GM23338 (cell line): ENCODE results near the gene GBX1.

Source experiments
- CREB1 ChIP-seq: fragments of 250-450 bp; sonication (Bioruptor Pico); IDR thresholded peaks from 2 replicates; pipeline ENCODE4 v1.5.0; 2020; ENCODE audit warnings: low read depth, mild to moderate bottlenecking, moderate library complexity
- CTCF ChIP-seq, 2 experiments: fragments of 200-600 bp in 1 of 2; sonication (generic) in 1 of 2; conservative IDR thresholded peaks; 2 replicates each; pipeline versions ENCODE4 v1.5.1 to v1.6.1; 2016 to 2017; ENCODE audit warnings: antibody characterized with exemption in 2 of 2, low read depth in 2 of 2, mild to moderate bottlenecking in 2 of 2, moderate library complexity in 1 of 2
- EZH2 ChIP-seq: fragments of 200-600 bp; sonication (generic); IDR thresholded peaks from one replicate; pipeline ENCODE4 v1.8.0; 2017; ENCODE audit warnings: antibody characterized with exemption, mild to moderate bottlenecking, low read depth; ENCODE audit not compliant: unreplicated experiment
- EZH2phosphoT487 ChIP-seq: fragments of 200-600 bp; sonication (generic); IDR thresholded peaks from one replicate; pipeline ENCODE4 v1.8.1; 2018; ENCODE audit warnings: antibody characterized with exemption; ENCODE audit not compliant: unreplicated experiment
- JUNB ChIP-seq: IDR thresholded peaks from one replicate; pipeline ENCODE4 v1.6.1; 2016; ENCODE audit warnings: antibody characterized with exemption; ENCODE audit not compliant: unreplicated experiment
- NANOG ChIP-seq: IDR thresholded peaks from 2 replicates; pipeline ENCODE4 v1.6.1; 2016; ENCODE audit warnings: antibody characterized with exemption, borderline replicate concordance
- POLR2AphosphoS5 ChIP-seq: IDR thresholded peaks from 2 replicates; pipeline ENCODE4 v1.6.1; 2016; ENCODE audit warnings: antibody characterized with exemption, low read depth
- REST ChIP-seq: IDR thresholded peaks from one replicate; pipeline ENCODE4 v1.6.1; 2018; ENCODE audit warnings: antibody characterized with exemption; ENCODE audit not compliant: unreplicated experiment
- STAT1 ChIP-seq: IDR thresholded peaks from one replicate; pipeline ENCODE4 v1.6.1; 2016; ENCODE audit warnings: antibody characterized with exemption; ENCODE audit not compliant: unreplicated experiment
- ZNF114 ChIP-seq: fragments of 250-450 bp; sonication (Bioruptor Pico); IDR thresholded peaks from 2 replicates; pipeline ENCODE4 v1.5.0; 2020; ENCODE audit warnings: mild to moderate bottlenecking, moderate library complexity
- ZNF331 ChIP-seq: fragments of 250-450 bp; sonication (Bioruptor Pico); IDR thresholded peaks from 2 replicates; pipeline ENCODE4 v1.5.0; 2020; ENCODE audit warnings: low read depth, mild to moderate bottlenecking, moderate library complexity
- TF ChIP-seq, protein P1 (sequence below): IDR thresholded peaks from 2 replicates; pipeline ENCODE4 v1.6.1; 2016; ENCODE audit warnings: antibody characterized with exemption
- TF ChIP-seq, protein P2 (sequence below): fragments of 250-450 bp; sonication (Bioruptor Pico); IDR thresholded peaks from 2 replicates; pipeline ENCODE4 v1.5.0; 2020; ENCODE audit warnings: mild to moderate bottlenecking, moderate library complexity

- TF ChIP-seq CTCF (conservative IDR thresholded peaks at IDR 0.05; ENCODE audit: low read depth in 2 of 2): no peak
- TF ChIP-seq EZH2: no peak
- TF ChIP-seq POLR2AphosphoS5: no peak
- TF ChIP-seq JUNB: no peak
- no peak for TF ChIP-seq CREB1 (CRISPR knock-in tag)
- TF ChIP-seq REST: no peak
- no peak for TF ChIP-seq EZH2phosphoT487
- no peak for TF ChIP-seq ZNF331 (CRISPR knock-in tag)
- TF ChIP-seq, protein P1, sequence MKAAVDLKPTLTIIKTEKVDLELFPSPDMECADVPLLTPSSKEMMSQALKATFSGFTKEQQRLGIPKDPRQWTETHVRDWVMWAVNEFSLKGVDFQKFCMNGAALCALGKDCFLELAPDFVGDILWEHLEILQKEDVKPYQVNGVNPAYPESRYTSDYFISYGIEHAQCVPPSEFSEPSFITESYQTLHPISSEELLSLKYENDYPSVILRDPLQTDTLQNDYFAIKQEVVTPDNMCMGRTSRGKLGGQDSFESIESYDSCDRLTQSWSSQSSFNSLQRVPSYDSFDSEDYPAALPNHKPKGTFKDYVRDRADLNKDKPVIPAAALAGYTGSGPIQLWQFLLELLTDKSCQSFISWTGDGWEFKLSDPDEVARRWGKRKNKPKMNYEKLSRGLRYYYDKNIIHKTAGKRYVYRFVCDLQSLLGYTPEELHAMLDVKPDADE: no peak
- no peak for TF ChIP-seq STAT1
- TF ChIP-seq, protein P2, sequence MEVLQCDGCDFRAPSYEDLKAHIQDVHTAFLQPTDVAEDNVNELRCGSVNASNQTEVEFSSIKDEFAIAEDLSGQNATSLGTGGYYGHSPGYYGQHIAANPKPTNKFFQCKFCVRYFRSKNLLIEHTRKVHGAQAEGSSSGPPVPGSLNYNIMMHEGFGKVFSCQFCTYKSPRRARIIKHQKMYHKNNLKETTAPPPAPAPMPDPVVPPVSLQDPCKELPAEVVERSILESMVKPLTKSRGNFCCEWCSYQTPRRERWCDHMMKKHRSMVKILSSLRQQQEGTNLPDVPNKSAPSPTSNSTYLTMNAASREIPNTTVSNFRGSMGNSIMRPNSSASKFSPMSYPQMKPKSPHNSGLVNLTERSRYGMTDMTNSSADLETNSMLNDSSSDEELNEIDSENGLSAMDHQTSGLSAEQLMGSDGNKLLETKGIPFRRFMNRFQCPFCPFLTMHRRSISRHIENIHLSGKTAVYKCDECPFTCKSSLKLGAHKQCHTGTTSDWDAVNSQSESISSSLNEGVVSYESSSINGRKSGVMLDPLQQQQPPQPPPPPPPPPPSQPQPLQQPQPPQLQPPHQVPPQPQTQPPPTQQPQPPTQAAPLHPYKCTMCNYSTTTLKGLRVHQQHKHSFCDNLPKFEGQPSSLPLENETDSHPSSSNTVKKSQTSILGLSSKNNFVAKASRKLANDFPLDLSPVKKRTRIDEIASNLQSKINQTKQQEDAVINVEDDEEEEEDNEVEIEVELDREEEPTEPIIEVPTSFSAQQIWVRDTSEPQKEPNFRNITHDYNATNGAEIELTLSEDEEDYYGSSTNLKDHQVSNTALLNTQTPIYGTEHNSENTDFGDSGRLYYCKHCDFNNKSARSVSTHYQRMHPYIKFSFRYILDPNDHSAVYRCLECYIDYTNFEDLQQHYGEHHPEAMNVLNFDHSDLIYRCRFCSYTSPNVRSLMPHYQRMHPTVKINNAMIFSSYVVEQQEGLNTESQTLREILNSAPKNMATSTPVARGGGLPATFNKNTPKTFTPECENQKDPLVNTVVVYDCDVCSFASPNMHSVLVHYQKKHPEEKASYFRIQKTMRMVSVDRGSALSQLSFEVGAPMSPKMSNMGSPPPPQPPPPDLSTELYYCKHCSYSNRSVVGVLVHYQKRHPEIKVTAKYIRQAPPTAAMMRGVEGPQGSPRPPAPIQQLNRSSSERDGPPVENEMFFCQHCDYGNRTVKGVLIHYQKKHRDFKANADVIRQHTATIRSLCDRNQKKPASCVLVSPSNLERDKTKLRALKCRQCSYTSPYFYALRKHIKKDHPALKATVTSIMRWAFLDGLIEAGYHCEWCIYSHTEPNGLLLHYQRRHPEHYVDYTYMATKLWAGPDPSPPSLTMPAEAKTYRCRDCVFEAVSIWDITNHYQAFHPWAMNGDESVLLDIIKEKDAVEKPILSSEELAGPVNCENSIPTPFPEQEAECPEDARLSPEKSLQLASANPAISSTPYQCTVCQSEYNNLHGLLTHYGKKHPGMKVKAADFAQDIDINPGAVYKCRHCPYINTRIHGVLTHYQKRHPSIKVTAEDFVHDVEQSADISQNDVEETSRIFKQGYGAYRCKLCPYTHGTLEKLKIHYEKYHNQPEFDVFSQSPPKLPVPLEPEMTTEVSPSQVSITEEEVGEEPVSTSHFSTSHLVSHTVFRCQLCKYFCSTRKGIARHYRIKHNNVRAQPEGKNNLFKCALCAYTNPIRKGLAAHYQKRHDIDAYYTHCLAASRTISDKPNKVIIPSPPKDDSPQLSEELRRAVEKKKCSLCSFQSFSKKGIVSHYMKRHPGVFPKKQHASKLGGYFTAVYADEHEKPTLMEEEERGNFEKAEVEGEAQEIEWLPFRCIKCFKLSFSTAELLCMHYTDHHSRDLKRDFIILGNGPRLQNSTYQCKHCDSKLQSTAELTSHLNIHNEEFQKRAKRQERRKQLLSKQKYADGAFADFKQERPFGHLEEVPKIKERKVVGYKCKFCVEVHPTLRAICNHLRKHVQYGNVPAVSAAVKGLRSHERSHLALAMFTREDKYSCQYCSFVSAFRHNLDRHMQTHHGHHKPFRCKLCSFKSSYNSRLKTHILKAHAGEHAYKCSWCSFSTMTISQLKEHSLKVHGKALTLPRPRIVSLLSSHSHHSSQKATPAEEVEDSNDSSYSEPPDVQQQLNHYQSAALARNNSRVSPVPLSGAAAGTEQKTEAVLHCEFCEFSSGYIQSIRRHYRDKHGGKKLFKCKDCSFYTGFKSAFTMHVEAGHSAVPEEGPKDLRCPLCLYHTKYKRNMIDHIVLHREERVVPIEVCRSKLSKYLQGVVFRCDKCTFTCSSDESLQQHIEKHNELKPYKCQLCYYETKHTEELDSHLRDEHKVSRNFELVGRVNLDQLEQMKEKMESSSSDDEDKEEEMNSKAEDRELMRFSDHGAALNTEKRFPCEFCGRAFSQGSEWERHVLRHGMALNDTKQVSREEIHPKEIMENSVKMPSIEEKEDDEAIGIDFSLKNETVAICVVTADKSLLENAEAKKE (CRISPR knock-in tag): no peak
- TF ChIP-seq ZNF114 (CRISPR knock-in tag): no peak
- TF ChIP-seq NANOG: no peak
Observed at GRCh38 chr7:151130741-151131157, 36.7 kb downstream of the GBX1 start.
